Measurements from ENCODE around the gene KCNJ10. TPM values are rescaled to one million over a fixed set of nuclear protein-coding genes. Genes with fewer than 3 reads are reported as not detected.

KCNJ10 gene
- total RNA-seq, 1 donor from 2014 or later = not detected

- no peak for TF ChIP-seq CTCF (IDR thresholded peaks at IDR 0.05)
- Mint-ChIP-seq H3K36me3 (ENCODE audit: unreplicated experiment) (no peaks in the 10 kb centered on the region), H3K4me3 (ENCODE audit: unreplicated experiment) (no peak overlapping the region), H3K9me3 (ENCODE audit: unreplicated experiment) (no peaks in the 10 kb centered on the region), H3K4me1 (ENCODE audit: unreplicated experiment) (no peaks in the 10 kb centered on the region), H3K27me3 (ENCODE audit: unreplicated experiment) (peaks cover 63% of the 10 kb centered on the region), H3K27ac (ENCODE audit: unreplicated experiment) (no peak overlapping the region)
- DNase-seq (ENCODE audit: extremely low spot score, unreplicated experiment) = no peak
Observed at GRCh38 chr1:160040476-160040875, 29.5 kb downstream of the KCNJ10 start.

GRCh38 chr1:160032165-160032820 lies 37.7 kb downstream of the KCNJ10 start:
- peak overlapping the region; percentile 62 for H3K27ac Mint-ChIP-seq (ENCODE audit: unreplicated experiment)
- H3K27me3 Mint-ChIP-seq (ENCODE audit: unreplicated experiment) = peaks cover 34% of the 10 kb centered on the region
- no peaks in the 10 kb centered on the region for H3K9me3 Mint-ChIP-seq (ENCODE audit: unreplicated experiment)
- TF ChIP-seq CTCF (IDR thresholded peaks at IDR 0.05) = no peak
- H3K4me1 Mint-ChIP-seq (ENCODE audit: unreplicated experiment) = peaks cover 17% of the 10 kb centered on the region
- H3K36me3 Mint-ChIP-seq (ENCODE audit: unreplicated experiment) = peaks cover 5% of the 10 kb centered on the region
- no peak for DNase-seq (ENCODE audit: extremely low spot score, unreplicated experiment)
- H3K4me3 Mint-ChIP-seq (ENCODE audit: unreplicated experiment) = peak overlapping the region; percentile 99

- Mint-ChIP-seq H3K27ac (ENCODE audit: unreplicated experiment) (peak within 1 kb of the TSS; percentile 62), H3K9me3 (ENCODE audit: unreplicated experiment) (no peaks in the 10 kb centered on the region), H3K36me3 (ENCODE audit: unreplicated experiment) (peaks cover 5% of the 10 kb centered on the region), H3K4me3 (ENCODE audit: unreplicated experiment) (peak within 1 kb of the TSS; percentile 99), H3K27me3 (ENCODE audit: unreplicated experiment) (peaks cover 28% of the 10 kb centered on the region), H3K4me1 (ENCODE audit: unreplicated experiment) (peaks cover 17% of the 10 kb centered on the region)
- no peak for TF ChIP-seq CTCF (IDR thresholded peaks at IDR 0.05)
- DNase-seq (ENCODE audit: extremely low spot score, unreplicated experiment) = peak; percentile 92
Observed at GRCh38 chr1:160031365-160032164, 38.4 kb downstream of the KCNJ10 start, which contains the start of gene PIGM. PIGM (minus strand) TSS chr1:160031990; CDS start chr1:160031739, 251 bp downstream.

- Mint-ChIP-seq H3K9me3 (ENCODE audit: unreplicated experiment) (no peaks in the 10 kb centered on the region), H3K27ac (ENCODE audit: unreplicated experiment) (peak overlapping the region; percentile 32), H3K27me3 (ENCODE audit: unreplicated experiment) (peaks cover 20% of the 10 kb centered on the region), H3K4me1 (ENCODE audit: unreplicated experiment) (peaks cover 17% of the 10 kb centered on the region), H3K36me3 (ENCODE audit: unreplicated experiment) (peaks cover 5% of the 10 kb centered on the region), H3K4me3 (ENCODE audit: unreplicated experiment) (peak overlapping the region; percentile 99)
- peak; percentile 78 for DNase-seq (ENCODE audit: extremely low spot score, unreplicated experiment)
- no peak for TF ChIP-seq CTCF (IDR thresholded peaks at IDR 0.05)
Observed at GRCh38 chr1:160030657-160031364, 39.1 kb downstream of the KCNJ10 start.

Data from osteocyte (in vitro differentiated cells).